Smooth muscle cell (in vitro differentiated cells): ENCODE measurements around the gene NANOS2. TPM values are rescaled to one million over a fixed set of nuclear protein-coding genes. Genes with fewer than 3 reads are reported as not detected.
"Not testable (repeated sequence)": the region's sequence is repeated elsewhere in the genome, so short reads cannot be mapped to it uniquely, and the experiment has no call there.

Experiments used
- DNase-seq: peaks from one replicate; lab custom pipeline; 2025; ENCODE audit not compliant: unreplicated experiment; lab: John Stamatoyannopoulos, UW
- H2AFZ ChIP-seq: fragments of 200-600 bp; sonication (generic); 2 replicates; pipeline ENCODE4 v1.6.0; 2016; ENCODE audit warnings: antibody characterized with exemption, low read depth, mild to moderate bottlenecking
- H3F3A ChIP-seq: fragments of 200-600 bp; sonication (generic); 2 replicates; pipeline ENCODE4 v1.6.0; 2017; ENCODE audit warnings: antibody characterized with exemption, low read depth
- H3K27ac ChIP-seq: fragments of 200-600 bp; sonication (generic); 2 replicates; pipeline ENCODE4 v1.5.1; 2016; ENCODE audit warnings: low read depth, mild to moderate bottlenecking
- H3K27me3 ChIP-seq: fragments of 200-600 bp; sonication (generic); 2 replicates; pipeline ENCODE4 v1.6.1; 2016; ENCODE audit warnings: low read depth, mild to moderate bottlenecking
- H3K36me3 ChIP-seq: fragments of 200-600 bp; sonication (generic); 2 replicates; pipeline ENCODE4 v1.5.1; 2016; ENCODE audit warnings: low read depth
- H3K4me1 ChIP-seq: fragments of 200-600 bp; sonication (generic); 2 replicates; pipeline ENCODE4 v1.5.1; 2016; ENCODE audit warnings: low read depth
- H3K4me2 ChIP-seq: fragments of 200-600 bp; sonication (generic); 2 replicates; pipeline ENCODE4 v1.6.0; 2016; ENCODE audit warnings: mild to moderate bottlenecking
- H3K4me3 ChIP-seq: fragments of 200-600 bp; sonication (generic); 2 replicates; pipeline ENCODE4 v1.5.1; 2016; ENCODE audit warnings: mild to moderate bottlenecking
- H3K79me2 ChIP-seq: fragments of 200-600 bp; sonication (generic); 2 replicates; pipeline ENCODE4 v1.6.0; 2016; ENCODE audit warnings: low read depth, mild to moderate bottlenecking
- H3K9ac ChIP-seq: fragments of 200-600 bp; sonication (generic); 2 replicates; pipeline ENCODE4 v1.6.0; 2016; ENCODE audit warnings: low read depth
- H3K9me3 ChIP-seq: fragments of 200-600 bp; sonication (generic); replicated peaks from 2 replicates; pipeline ENCODE4 v1.5.1; 2016; ENCODE audit warnings: low read depth
- H4K20me1 ChIP-seq: fragments of 200-600 bp; sonication (generic); 2 replicates; pipeline ENCODE4 v1.6.0; 2016; ENCODE audit warnings: low read depth
- CTCF ChIP-seq: fragments of 200-600 bp; sonication (generic); IDR thresholded peaks from 2 replicates; pipeline ENCODE4 v1.5.1; 2017; ENCODE audit warnings: borderline replicate concordance, mild to moderate bottlenecking, antibody characterized with exemption; ENCODE audit not compliant: insufficient read depth, poor library complexity, severe bottlenecking
- WGBS: methylation state at CpG from one replicate; pipeline ENCODE4 v1.1.7; 2016; ENCODE audit warnings: low lambda C conversion rate; 5-methylcytosine and 5-hydroxymethylcytosine counted together
- polyA plus RNA-seq: library from polyadenylated mRNA; unstranded; fragments of >200 nt; fragmentation: Nextera tagmentation; extraction: Ambion mirVana; gene quantifications from 2 replicates; pipeline ENCODE4 v1.2.1, GENCODE V29; 2016
- total RNA-seq: library from RNA; depleted of rRNA; stranded (reverse); fragments of >200 nt; gene quantifications from 2 replicates; pipeline ENCODE4 v1.2.3, GENCODE V29; 2014

Gene NANOS2
- total and polyA plus RNA-seq, 2 experiments from 2014 or later, result not detected

GRCh38 chr19:45897261-45897812, 17.2 kb downstream of the NANOS2 start:
- Histone ChIP-seq H3F3A (no peaks in the 10 kb centered on the region), H3K4me3 (no peak overlapping the region), H3K4me1 (peaks cover 6% of the 10 kb centered on the region), H3K27me3 (no peaks in the 10 kb centered on the region), H4K20me1 (peaks cover 19% of the 10 kb centered on the region), H2AFZ (no peak overlapping the region), H3K79me2 (peaks cover 9% of the 10 kb centered on the region), H3K9ac (no peak overlapping the region), H3K9me3 (no peaks in the 10 kb centered on the region), H3K4me2 (no peak overlapping the region), H3K27ac (no peak overlapping the region), H3K36me3 (no peaks in the 10 kb centered on the region)
- DNase-seq, result no peak
- no peak for TF ChIP-seq CTCF
- 95% methylated on average over 8 of the region's 8 CpGs for WGBS

GRCh38 chr19:45895983-45896599, 18.5 kb downstream of the NANOS2 start:
- DNase-seq, H3F3A ChIP-seq, H2AFZ ChIP-seq, H3K36me3 ChIP-seq, H3K9me3 ChIP-seq, H3K27me3 ChIP-seq, H3K79me2 ChIP-seq, H3K4me3 ChIP-seq, H3K27ac ChIP-seq, H3K4me1 ChIP-seq, H3K4me2 ChIP-seq, H3K9ac ChIP-seq: not testable (repeated sequence)
- peaks cover 15% of the 10 kb centered on the region for H4K20me1 ChIP-seq
- 96% methylated on average over 12 of the region's 12 CpGs for WGBS

- no peak for DNase-seq
These were observed 19.0 kb downstream of the NANOS2 start for GRCh38 chr19:45895519-45895972.

GRCh38 chr19:45890877-45891276, 23.7 kb downstream of the NANOS2 start:
- H3K4me2 ChIP-seq, result no peak overlapping the region
- H3K36me3 ChIP-seq, result no peaks in the 10 kb centered on the region
- no peaks in the 10 kb centered on the region for H4K20me1 ChIP-seq
- no peak for TF ChIP-seq CTCF
- H3K9ac ChIP-seq, result no peak overlapping the region
- no peak for DNase-seq
- no peak overlapping the region for H3K27ac ChIP-seq
- no peaks in the 10 kb centered on the region for H3K27me3 ChIP-seq
- H3K9me3 ChIP-seq, result no peaks in the 10 kb centered on the region
- peaks cover 5% of the 10 kb centered on the region for H3K4me1 ChIP-seq
- H3K4me3 ChIP-seq, result no peak overlapping the region
- H3K79me2 ChIP-seq, result no peaks in the 10 kb centered on the region
- H3F3A ChIP-seq, result peaks cover 8% of the 10 kb centered on the region
- WGBS, result 98% methylated on average over 10 of the region's 17 CpGs
- H2AFZ ChIP-seq, result no peak overlapping the region

More at GRCh38 chr19:45895519-45895972, 19.0 kb downstream of the NANOS2 start:
- Histone ChIP-seq H4K20me1 (peaks cover 10% of the 10 kb centered on the region), H3K9me3 (no peaks in the 10 kb centered on the region), H3K4me1 (no peaks in the 10 kb centered on the region), H3K27ac (no peak overlapping the region), H3K79me2 (peaks cover 9% of the 10 kb centered on the region), H3K9ac (no peak overlapping the region), H3F3A (no peaks in the 10 kb centered on the region), H3K27me3 (no peaks in the 10 kb centered on the region), H3K4me2 (no peak overlapping the region), H3K36me3 (no peaks in the 10 kb centered on the region), H3K4me3 (no peak overlapping the region), H2AFZ (no peak overlapping the region)
- no peak for TF ChIP-seq CTCF
- 91% methylated on average over 9 of the region's 9 CpGs for WGBS
